Astrocyte (in vitro differentiated cells and primary cell): ENCODE results near the gene ANKFY1.

Source experiments
- CTCF ChIP-seq: IDR thresholded peaks from 2 replicates; pipeline ENCODE4 v1.5.1; 2011; ENCODE audit warnings: low read depth, mild to moderate bottlenecking, inconsistent platforms, low read length, moderate library complexity; ENCODE audit not compliant: insufficient read depth
- EZH2 ChIP-seq: IDR thresholded peaks from 2 replicates; pipeline ENCODE4 v1.6.1; 2012; ENCODE audit warnings: mild to moderate bottlenecking, low read length, inconsistent platforms; ENCODE audit not compliant: insufficient read depth

- TF ChIP-seq CTCF (no peak), EZH2 (no peak)
These were observed 15.1 kb downstream of the ANKFY1 start for GRCh38 chr17:4248504-4249277.
